PC-9 (cell line): Measurements from ENCODE around the gene MRPL53. TPM values are rescaled to one million over a fixed set of nuclear protein-coding genes. Genes with fewer than 3 reads are reported as not detected.
"Not testable (repeated sequence)": the region's sequence is repeated elsewhere in the genome, so short reads cannot be mapped to it uniquely, and the experiment has no call there.

Experiments
- BruUV-seq: library from RNA; stranded (reverse); fragments of 400-500 nt; replicated peaks from 2 replicates; lab custom pipeline; 2021; lab: Mats Ljungman, UMichigan
- CTCF ChIA-PET: fragments of 300-600 bp; sonication (Branson Sonifier 250); formaldehyde crosslinking; loops from one replicate; lab custom pipeline; 2022; ENCODE audit warnings: antibody characterized with exemption; lab: Charles Lee
- POLR2A ChIA-PET: fragments of 300-600 bp; sonication (Branson Sonifier 250); formaldehyde crosslinking; loops from one replicate; lab custom pipeline; 2022; ENCODE audit warnings: antibody characterized with exemption; ENCODE audit not compliant: unreplicated experiment; lab: Charles Lee
- DNase-seq, 2 experiments: peaks; one replicate each; pipeline versions ENCODE4 v3.0.0 to v3.0.0-alpha.2; 2015 to 2022; ENCODE audit warnings: mixed read lengths in 1 of 2
- H2AFZ ChIP-seq: fragments of 200-600 bp; sonication (generic); 2 replicates; pipeline ENCODE4 v1.8.1; 2017; ENCODE audit warnings: antibody characterized with exemption
- H3F3A ChIP-seq: fragments of 200-600 bp; sonication (generic); 2 replicates; pipeline ENCODE4 v1.8.1; 2017; ENCODE audit warnings: antibody characterized with exemption, mild to moderate bottlenecking, low read depth; ENCODE audit not compliant: insufficient read depth
- H3K27ac ChIP-seq: fragments of 200-600 bp; sonication (generic); 2 replicates; pipeline ENCODE4 v1.6.1; 2016; ENCODE audit warnings: mixed run types
- H3K27me3 ChIP-seq: fragments of 200-600 bp; sonication (generic); 2 replicates; pipeline ENCODE4 v1.6.1; 2016; ENCODE audit warnings: low read depth, mixed run types; ENCODE audit not compliant: insufficient read depth
- H3K36me3 ChIP-seq: fragments of 200-600 bp; sonication (generic); 2 replicates; pipeline ENCODE4 v1.6.1; 2016; ENCODE audit warnings: low read depth, mixed run types
- H3K4me1 ChIP-seq: fragments of 200-600 bp; sonication (generic); replicated peaks from 2 replicates; pipeline ENCODE4 v1.6.1; 2016; ENCODE audit warnings: mixed run types; ENCODE audit not compliant: insufficient read depth
- H3K4me2 ChIP-seq: fragments of 200-600 bp; sonication (generic); 2 replicates; pipeline ENCODE4 v1.6.1; 2017; ENCODE audit warnings: mixed run types
- H3K4me3 ChIP-seq: fragments of 200-600 bp; sonication (generic); 2 replicates; pipeline ENCODE4 v1.6.1; 2016; ENCODE audit warnings: mixed run types
- H3K79me2 ChIP-seq: fragments of 200-600 bp; sonication (generic); 2 replicates; pipeline ENCODE4 v1.6.1; 2017; ENCODE audit warnings: low read depth, mixed run types
- H3K9me2 ChIP-seq: fragments of 200-600 bp; sonication (generic); 2 replicates; pipeline ENCODE4 v1.8.1; 2017; ENCODE audit warnings: mild to moderate bottlenecking; ENCODE audit not compliant: insufficient read depth
- H3K9me3 ChIP-seq: fragments of 200-600 bp; sonication (generic); 2 replicates; pipeline ENCODE4 v1.8.1; 2016; ENCODE audit warnings: low read depth; ENCODE audit not compliant: insufficient read depth
- H4K20me1 ChIP-seq: fragments of 200-600 bp; sonication (generic); 2 replicates; pipeline ENCODE4 v1.8.1; 2017; ENCODE audit not compliant: insufficient read depth
- EZH2 ChIP-seq: fragments of 200-600 bp; sonication (generic); IDR thresholded peaks from 2 replicates; pipeline ENCODE4 v1.8.0; 2017; ENCODE audit warnings: antibody characterized with exemption, low read depth
- intact Hi-C: fragments of 100-400 bp; cut with micrococcal nuclease; formaldehyde crosslinking; loops from one replicate; pipeline ENCODE4 v1.10.0; 2022; ENCODE audit not compliant: unreplicated experiment
- total RNA-seq: library from RNA; stranded (reverse); gene quantifications from 2 replicates; pipeline ENCODE4 v1.2.3, GENCODE V29; 2021
- TF ChIP-seq, protein P1 (sequence below): fragments of 200-600 bp; sonication (generic); conservative IDR thresholded peaks from 2 replicates; pipeline ENCODE4 v1.6.1; 2017; ENCODE audit warnings: mixed run types, antibody characterized with exemption, mild to moderate bottlenecking, moderate library complexity

MRPL53 gene
- total RNA-seq, 1 experiment from 2014 or later: 51.1 TPM

DNA sequence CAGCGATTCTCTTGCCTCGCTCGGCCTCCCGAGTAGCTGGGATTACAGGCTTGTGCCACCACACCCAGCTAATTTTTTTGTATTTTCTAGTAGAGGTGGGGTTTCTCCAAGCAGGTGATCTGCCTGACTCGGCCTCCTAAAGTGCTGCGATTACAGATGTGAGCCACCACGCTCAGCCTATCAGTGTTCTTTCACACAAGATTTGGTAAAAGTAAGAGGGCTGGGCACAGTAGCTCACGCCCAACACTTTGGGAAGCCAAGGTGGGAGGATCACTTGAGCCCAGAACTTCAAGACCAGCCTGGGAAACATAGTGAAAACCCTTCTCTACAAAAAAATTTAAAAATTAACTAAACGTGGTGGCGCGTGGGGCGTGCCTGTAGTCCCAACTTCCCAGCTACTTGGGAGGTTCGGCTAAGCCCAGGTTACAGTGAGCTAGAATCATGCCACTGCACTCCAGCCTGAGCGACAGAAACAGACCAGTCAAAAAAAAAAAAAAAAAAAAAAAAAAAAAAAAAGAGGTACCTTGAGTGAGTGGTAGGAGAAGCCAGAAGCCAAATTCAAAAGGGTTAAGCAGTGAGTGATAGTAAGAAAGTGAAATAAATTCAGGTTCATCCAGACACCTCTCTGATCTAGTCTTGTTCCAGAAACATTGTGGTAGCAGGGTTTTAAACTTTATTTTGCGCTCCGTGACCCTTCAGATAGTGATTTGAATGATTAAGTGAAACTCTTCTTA lies 981 bp downstream of the MRPL53 start:
- intact Hi-C loops: no loop called here
- Histone ChIP-seq H2AFZ (peak overlapping the region; percentile 93), H3K4me3 (peak overlapping the region; percentile 89), H3K9me2 (no peaks in the 10 kb centered on the region), H3K27me3 (no peaks in the 10 kb centered on the region), H3K4me1 (peaks cover 9% of the 10 kb centered on the region), H3K4me2 (peak overlapping the region; percentile 95), H3K27ac (peak overlapping the region; percentile 74), H4K20me1 (no peaks in the 10 kb centered on the region), H3K36me3 (no peaks in the 10 kb centered on the region), H3K79me2 (0 out of 2 replicates have a peak, but pooled peaks cover 3% of the 10 kb centered on the region), H3F3A (peaks cover 61% of the 10 kb centered on the region), H3K9me3 (no peaks in the 10 kb centered on the region)
- BruUV-seq: no TSS peak
- TF ChIP-seq, protein P1, sequence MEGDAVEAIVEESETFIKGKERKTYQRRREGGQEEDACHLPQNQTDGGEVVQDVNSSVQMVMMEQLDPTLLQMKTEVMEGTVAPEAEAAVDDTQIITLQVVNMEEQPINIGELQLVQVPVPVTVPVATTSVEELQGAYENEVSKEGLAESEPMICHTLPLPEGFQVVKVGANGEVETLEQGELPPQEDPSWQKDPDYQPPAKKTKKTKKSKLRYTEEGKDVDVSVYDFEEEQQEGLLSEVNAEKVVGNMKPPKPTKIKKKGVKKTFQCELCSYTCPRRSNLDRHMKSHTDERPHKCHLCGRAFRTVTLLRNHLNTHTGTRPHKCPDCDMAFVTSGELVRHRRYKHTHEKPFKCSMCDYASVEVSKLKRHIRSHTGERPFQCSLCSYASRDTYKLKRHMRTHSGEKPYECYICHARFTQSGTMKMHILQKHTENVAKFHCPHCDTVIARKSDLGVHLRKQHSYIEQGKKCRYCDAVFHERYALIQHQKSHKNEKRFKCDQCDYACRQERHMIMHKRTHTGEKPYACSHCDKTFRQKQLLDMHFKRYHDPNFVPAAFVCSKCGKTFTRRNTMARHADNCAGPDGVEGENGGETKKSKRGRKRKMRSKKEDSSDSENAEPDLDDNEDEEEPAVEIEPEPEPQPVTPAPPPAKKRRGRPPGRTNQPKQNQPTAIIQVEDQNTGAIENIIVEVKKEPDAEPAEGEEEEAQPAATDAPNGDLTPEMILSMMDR: no peak
- TF ChIP-seq EZH2: no peak
- DNase-seq: no peak
- ChIA-PET POLR2A (interaction anchor here (0.6 to 0.7 kb wide), 4 partner anchors 28 to 997 kb away, joined by 3 to 19 read pairs (median 6); partner anchors contain the start of gene LBX2), CTCF (interaction anchor here (0.6 to 0.7 kb wide), 3 partner anchors 20 to 80 kb away, joined by 4 to 9 read pairs (median 8); no protein-coding TSS in a partner anchor)

DNA sequence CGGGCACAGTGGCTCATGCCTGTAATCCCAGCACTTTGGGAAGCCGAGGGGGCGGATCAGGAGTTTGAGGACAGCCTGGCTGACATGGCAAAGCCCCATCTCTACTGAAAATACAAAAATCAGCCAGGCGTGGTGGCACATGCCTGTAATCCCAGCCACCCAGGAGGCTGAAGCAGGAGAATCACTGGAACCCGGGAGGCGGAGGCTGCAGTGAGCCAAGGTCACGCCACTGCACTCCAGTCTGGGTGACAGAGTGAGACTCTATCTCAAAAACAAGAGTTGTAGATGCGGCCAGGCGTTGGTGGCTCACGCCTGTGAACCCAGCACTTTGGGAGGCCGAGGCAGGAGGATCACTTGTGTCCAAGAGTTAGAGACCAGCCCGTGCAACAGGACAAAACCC lies 1.7 kb downstream of the MRPL53 start:
- BruUV-seq: not testable (repeated sequence)
- peak overlapping the region; percentile 95 for H3K4me2 ChIP-seq
- CTCF ChIA-PET: interaction anchor here (0.6 to 0.7 kb wide), 2 partner anchors 21 to 79 kb away, joined by 4 to 9 read pairs; no protein-coding TSS in a partner anchor

DNA sequence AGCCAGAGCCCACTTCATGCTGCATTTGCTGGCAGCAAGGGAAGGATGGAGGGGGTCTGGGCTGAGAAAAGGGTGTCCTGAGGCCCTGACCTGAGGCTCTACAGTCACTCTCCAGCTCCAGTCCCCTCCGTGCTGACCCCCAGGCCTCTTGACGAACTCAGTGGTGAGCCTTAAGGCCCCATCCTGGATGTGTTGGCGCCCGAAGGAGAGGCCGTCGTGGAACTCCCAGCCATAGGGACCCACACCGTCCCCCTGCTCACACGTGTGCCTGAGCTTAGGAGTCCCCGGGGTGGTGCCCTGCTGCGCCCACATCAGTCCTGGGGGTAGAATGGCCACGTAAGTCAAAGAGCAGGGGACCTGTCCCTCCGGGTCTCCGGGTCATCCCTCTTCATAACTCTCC lies 8.1 kb downstream of the MRPL53 start:
- Histone ChIP-seq H3K27me3 (no peaks in the 10 kb centered on the region), H3K79me2 (peaks cover 29% of the 10 kb centered on the region), H3F3A (peaks cover 29% of the 10 kb centered on the region; the same call in 1 of the 2 replicates), H2AFZ (peak overlapping the region; percentile 87), H3K27ac (0 out of 2 replicates have a peak overlapping the region, but pooled peaks have one; percentile 50), H3K36me3 (peaks cover 15% of the 10 kb centered on the region), H3K9me3 (no peaks in the 10 kb centered on the region), H3K4me3 (peak overlapping the region; percentile 95), H3K9me2 (no peaks in the 10 kb centered on the region), H3K4me2 (peak overlapping the region; percentile 92), H4K20me1 (no peaks in the 10 kb centered on the region), H3K4me1 (peaks cover 16% of the 10 kb centered on the region)
- intact Hi-C loops: no loop called here
- BruUV-seq: TSS peak; percentile 20
- POLR2A ChIA-PET: interaction anchor here (0.5 to 0.7 kb wide), 2 partner anchors 43 to 310 kb away, joined by 6 to 13 read pairs; no protein-coding TSS in a partner anchor
- DNase-seq: no peak
- CTCF ChIA-PET: no interaction called here
- TF ChIP-seq, protein P1: no peak
- TF ChIP-seq EZH2: no peak

More for the DNA sequence above, 1.7 kb downstream of the MRPL53 start:
- peaks cover 59% of the 10 kb centered on the region for H3F3A ChIP-seq
- peaks cover 15% of the 10 kb centered on the region for H3K4me1 ChIP-seq
- H3K27me3 ChIP-seq, H3K9me3 ChIP-seq, H3K27ac ChIP-seq, H3K79me2 ChIP-seq, H2AFZ ChIP-seq, H3K4me3 ChIP-seq, DNase-seq, intact Hi-C loops, H4K20me1 ChIP-seq, H3K36me3 ChIP-seq, H3K9me2 ChIP-seq: not testable (repeated sequence)
- POLR2A ChIA-PET: interaction anchor here (0.6 kb wide), 1 partner anchor 265 kb away, joined by 19 read pairs; no protein-coding TSS in a partner anchor
